ENCODE measurements around the gene MMP11.
"Not testable (repeated sequence)": the region's sequence is repeated elsewhere in the genome, so short reads cannot be mapped to it uniquely, and the experiment has no call there.

- not testable (repeated sequence) for TF ChIP-seq CTCF (IDR thresholded peaks at IDR 0.05; ENCODE audit: low read depth, low read length); POLR2A (IDR thresholded peaks at IDR 0.05; ENCODE audit: extremely low read depth, insufficient read length); MYC (IDR thresholded peaks at IDR 0.05; ENCODE audit: low read depth, low read length); MAX (IDR thresholded peaks at IDR 0.05; ENCODE audit: low read depth, low read length)
Measured at GRCh38 chr22:23728108-23728507, 44.5 kb upstream of the MMP11 start.
